Trophoblast cell (in vitro differentiated cells and primary cell): ENCODE measurements around the gene MSRB1.
A peak's percentile ranks its signal among the peaks of the same experiment; 100 is the strongest.

ENCODE experiments used
- DNase-seq, 2 donors: peaks; one replicate each; pipeline ENCODE4 v3.0.0-alpha.2; 2016
- H2AFZ ChIP-seq: 2 replicates; pipeline ENCODE4 v1.6.1; 2013; ENCODE audit warnings: low read length, moderate library complexity, mild to moderate bottlenecking; ENCODE audit not compliant: insufficient read depth, poor library complexity
- H2AK5ac ChIP-seq: 2 replicates; pipeline ENCODE4 v1.6.1; 2013; ENCODE audit warnings: mild to moderate bottlenecking, low read length
- H2BK120ac ChIP-seq: 2 replicates; pipeline ENCODE4 v1.6.1; 2013; ENCODE audit warnings: low read length, mild to moderate bottlenecking, moderate library complexity; ENCODE audit not compliant: insufficient read depth, poor library complexity
- H2BK12ac ChIP-seq: 2 replicates; pipeline ENCODE4 v1.6.1; 2013; ENCODE audit warnings: mild to moderate bottlenecking, low read length, moderate library complexity
- H2BK5ac ChIP-seq: 2 replicates; pipeline ENCODE4 v1.6.1; 2013; ENCODE audit warnings: low read length, low read depth, moderate library complexity, mild to moderate bottlenecking; ENCODE audit not compliant: poor library complexity
- H3K14ac ChIP-seq: 2 replicates; pipeline ENCODE4 v1.6.1; 2013; ENCODE audit warnings: mild to moderate bottlenecking, low read length
- H3K18ac ChIP-seq: 2 replicates; pipeline ENCODE4 v1.6.1; 2013; ENCODE audit warnings: mild to moderate bottlenecking, low read length
- H3K23ac ChIP-seq: 2 replicates; pipeline ENCODE4 v1.6.1; 2013; ENCODE audit warnings: low read length
- H3K27ac ChIP-seq: 2 replicates; pipeline ENCODE4 v1.5.1; 2013; ENCODE audit warnings: low read depth, mild to moderate bottlenecking, inconsistent platforms, low read length, moderate library complexity
- H3K27me3 ChIP-seq: 2 replicates; pipeline ENCODE4 v1.6.1; 2013; ENCODE audit warnings: inconsistent platforms, mild to moderate bottlenecking, low read length, moderate library complexity; ENCODE audit not compliant: insufficient read depth
- H3K36me3 ChIP-seq, 2 experiments: 1 replicate in 1 of 2; 2 replicates in 1 of 2; pipeline ENCODE4 v1.6.1; 2013; ENCODE audit warnings: low read length in 2 of 2, mild to moderate bottlenecking in 2 of 2, moderate library complexity in 1 of 2; ENCODE audit not compliant: insufficient read depth in 2 of 2, control insufficient read depth in 1 of 2
- H3K4ac ChIP-seq: 2 replicates; pipeline ENCODE4 v1.6.1; 2013; ENCODE audit warnings: low read depth, mild to moderate bottlenecking, low read length, moderate library complexity
- H3K4me1 ChIP-seq, 2 experiments: 1 replicate in 1 of 2; 2 replicates in 1 of 2; pipeline ENCODE4 v1.6.1; 2013; ENCODE audit warnings: low read length in 2 of 2, mild to moderate bottlenecking in 2 of 2, moderate library complexity in 1 of 2; ENCODE audit not compliant: insufficient read depth in 2 of 2, control insufficient read depth in 1 of 2
- H3K4me2 ChIP-seq: 2 replicates; pipeline ENCODE4 v1.6.1; 2013; ENCODE audit warnings: inconsistent platforms, mild to moderate bottlenecking, low read length, moderate library complexity
- H3K4me3 ChIP-seq: 2 replicates; pipeline ENCODE4 v1.5.1; 2013; ENCODE audit warnings: mild to moderate bottlenecking, low read depth, low read length, inconsistent platforms
- H3K79me1 ChIP-seq: one replicate; pipeline ENCODE4 v1.6.1; 2013; ENCODE audit warnings: low read length
- H3K79me2 ChIP-seq: 2 replicates; pipeline ENCODE4 v1.6.1; 2013; ENCODE audit warnings: low read length, mild to moderate bottlenecking; ENCODE audit not compliant: control insufficient read depth, insufficient read depth, poor library complexity
- H3K9ac ChIP-seq: 2 replicates; pipeline ENCODE4 v1.6.1; 2013; ENCODE audit warnings: mild to moderate bottlenecking, low read length
- H3K9me3 ChIP-seq: 2 replicates; pipeline ENCODE4 v1.6.1; 2013; ENCODE audit warnings: low read depth, mild to moderate bottlenecking, control low read depth, inconsistent platforms, low read length; ENCODE audit not compliant: insufficient read depth
- H4K12ac ChIP-seq: 2 replicates; pipeline ENCODE4 v1.6.1; 2013; ENCODE audit warnings: low read depth, mild to moderate bottlenecking, low read length, moderate library complexity
- H4K8ac ChIP-seq: 2 replicates; pipeline ENCODE4 v1.6.1; 2013; ENCODE audit warnings: low read depth, mild to moderate bottlenecking, low read length, moderate library complexity
- H4K91ac ChIP-seq: one replicate; pipeline ENCODE4 v1.6.1; 2013; ENCODE audit warnings: low read depth, mild to moderate bottlenecking, low read length, moderate library complexity
- WGBS: extraction: QIAGEN DNeasy Blood & Tissue Kit; methylation state at CpG from one replicate; pipeline ENCODE4 v1.1.7; 2013; ENCODE audit warnings: missing lambda C conversion rate; ENCODE audit not compliant: insufficient read length, insufficient coverage; ENCODE audit errors: extremely low coverage; 5-methylcytosine and 5-hydroxymethylcytosine counted together

Gene MSRB1

DNA sequence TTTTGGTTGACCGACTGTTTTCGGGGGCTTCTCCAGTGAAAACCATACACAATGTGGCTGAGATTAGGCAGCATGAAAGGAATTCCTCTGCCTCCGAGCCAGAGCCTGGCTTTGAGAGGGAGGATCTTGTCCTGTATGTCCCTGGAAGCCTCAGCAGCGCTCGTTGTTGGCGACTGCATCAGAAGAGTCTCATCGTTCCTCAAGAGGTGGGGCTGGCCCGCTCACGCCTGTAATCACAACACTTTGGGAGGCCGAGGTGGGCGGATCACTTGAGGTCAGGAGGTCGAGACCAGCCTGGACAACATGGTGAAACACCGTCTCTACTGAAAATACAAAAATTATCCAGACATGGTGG, 39.8 kb downstream of the MSRB1 start:
- Histone ChIP-seq H4K12ac (no peak overlapping the region), H4K8ac (no peak overlapping the region), H2AFZ (no peak overlapping the region), H3K9ac (no peak overlapping the region), H3K27ac (no peak overlapping the region), H3K4ac (no peak overlapping the region), H3K4me3 (no peak overlapping the region), H3K14ac (no peak overlapping the region), H3K4me1 (no peaks in the 10 kb centered on the region), H3K36me3 (no peaks in the 10 kb centered on the region), H2BK120ac (no peak overlapping the region), H4K91ac (no peak overlapping the region), H3K4me2 (no peak overlapping the region), H3K23ac (no peak overlapping the region), H3K9me3 (no peaks in the 10 kb centered on the region), H3K79me1 (no peaks in the 10 kb centered on the region), H2BK5ac (no peak overlapping the region), H3K79me2 (no peaks in the 10 kb centered on the region), H3K27me3 (no peaks in the 10 kb centered on the region), H2BK12ac (no peak overlapping the region), H2AK5ac (no peak overlapping the region), H3K18ac (no peak overlapping the region)
- WGBS = no CpG with 5 or more reads among the region's 13 CpGs
- no peak for DNase-seq

DNA sequence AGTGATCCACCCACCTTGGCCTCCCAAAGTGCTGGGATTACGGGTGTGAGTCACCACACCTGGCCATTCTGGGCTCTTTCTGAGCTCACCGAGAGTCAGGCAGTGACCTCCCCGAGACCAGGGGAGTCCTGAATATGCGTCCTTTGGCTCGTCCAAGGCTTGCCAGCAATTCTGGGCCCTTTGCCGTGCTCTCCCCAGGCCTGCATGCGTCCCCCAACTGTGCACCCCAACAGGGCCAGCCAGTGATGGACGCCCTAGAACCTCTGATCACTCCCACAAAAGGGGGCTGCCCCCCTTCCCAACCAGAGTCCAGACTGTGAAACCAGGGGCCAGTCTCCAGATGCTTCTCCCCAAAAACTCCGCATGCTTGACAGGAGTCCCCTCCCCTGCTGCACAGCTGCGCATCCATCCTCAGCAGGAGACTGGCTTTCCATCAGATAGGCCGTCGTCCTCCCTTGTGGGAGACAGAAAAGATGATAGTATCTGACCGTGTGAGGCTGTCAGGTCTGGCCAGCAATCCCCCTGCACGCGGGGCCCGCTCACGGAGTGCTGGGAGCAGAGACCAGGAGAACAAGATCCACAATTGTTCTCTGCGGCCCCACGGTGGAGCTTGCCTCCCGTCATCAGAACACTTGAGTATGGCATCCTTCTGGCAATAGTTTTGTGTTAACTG, 40.3 kb downstream of the MSRB1 start:
- peak in 1 of 2 donors; percentile 34 for DNase-seq

GRCh38 chr16:1900452-1900774, 42.6 kb downstream of the MSRB1 start:
- Histone ChIP-seq H2AK5ac (no peak overlapping the region), H3K27ac (no peak overlapping the region), H3K4me3 (no peak overlapping the region), H3K23ac (no peak overlapping the region), H3K4ac (no peak overlapping the region), H4K12ac (no peak overlapping the region), H3K79me2 (no peaks in the 10 kb centered on the region), H3K79me1 (no peaks in the 10 kb centered on the region), H3K4me1 (no peaks in the 10 kb centered on the region), H2BK120ac (no peak overlapping the region), H4K91ac (no peak overlapping the region), H3K9ac (no peak overlapping the region), H3K4me2 (no peak overlapping the region), H2BK12ac (no peak overlapping the region), H3K27me3 (no peaks in the 10 kb centered on the region), H2AFZ (no peak overlapping the region), H3K9me3 (no peaks in the 10 kb centered on the region), H3K14ac (no peak overlapping the region), H2BK5ac (no peak overlapping the region), H4K8ac (no peak overlapping the region), H3K18ac (no peak overlapping the region), H3K36me3 (no peaks in the 10 kb centered on the region)
- peak; percentile 77 for DNase-seq
- no CpG with 5 or more reads among the region's 9 CpGs for WGBS

More for the DNA sequence above, 40.3 kb downstream of the MSRB1 start:
- Histone ChIP-seq H3K4me2 (no peak overlapping the region), H3K79me1 (no peaks in the 10 kb centered on the region), H3K27ac (no peak overlapping the region), H2BK12ac (no peak overlapping the region), H2BK120ac (no peak overlapping the region), H3K79me2 (no peaks in the 10 kb centered on the region), H3K36me3 (no peaks in the 10 kb centered on the region), H3K18ac (no peak overlapping the region), H4K8ac (no peak overlapping the region), H2BK5ac (no peak overlapping the region), H2AK5ac (no peak overlapping the region), H3K27me3 (no peaks in the 10 kb centered on the region), H3K4me3 (no peak overlapping the region), H3K9ac (no peak overlapping the region), H3K4me1 (no peaks in the 10 kb centered on the region), H2AFZ (no peak overlapping the region), H3K14ac (no peak overlapping the region), H4K91ac (no peak overlapping the region), H3K9me3 (no peaks in the 10 kb centered on the region), H4K12ac (no peak overlapping the region), H3K4ac (no peak overlapping the region), H3K23ac (no peak overlapping the region)
- no CpG with 5 or more reads among the region's 20 CpGs for WGBS

DNA sequence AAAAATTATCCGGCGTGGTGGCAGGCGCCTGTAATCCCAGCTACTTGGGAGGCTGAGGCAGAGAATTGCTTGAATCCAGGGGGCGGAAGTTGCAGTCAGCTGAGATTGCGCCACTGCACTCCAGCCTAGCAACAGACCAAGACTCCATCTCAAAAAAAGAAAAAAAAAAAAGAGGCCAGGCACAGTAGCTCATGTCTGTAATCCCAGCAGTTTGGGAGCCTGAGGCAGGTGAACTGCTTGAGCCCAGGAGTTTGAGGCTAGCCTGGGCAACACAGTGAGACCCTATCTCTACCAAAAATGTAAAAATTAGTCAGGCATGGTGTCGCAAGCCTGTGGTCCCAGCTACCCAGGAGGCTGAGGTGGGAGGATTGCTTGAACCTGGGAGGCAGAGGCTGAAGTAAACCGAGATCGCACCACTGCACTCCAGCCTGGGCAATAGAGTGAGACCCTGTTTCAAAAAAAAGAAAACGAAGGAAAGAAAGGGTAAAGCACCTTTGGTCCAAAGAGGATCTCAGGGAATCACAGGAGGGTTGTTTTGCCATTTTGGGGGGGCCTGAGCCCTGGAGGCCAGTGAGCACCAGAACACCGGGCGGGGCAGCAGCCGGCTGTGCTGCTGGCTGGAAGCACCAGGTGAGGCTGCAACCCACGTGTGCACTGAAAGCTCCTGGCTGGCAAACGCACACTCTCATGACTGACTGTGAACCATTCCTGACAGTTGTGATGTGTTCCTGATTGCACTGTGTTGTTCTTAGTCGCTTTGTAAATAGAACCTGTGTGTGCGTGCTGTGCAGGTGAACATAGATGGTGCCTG, 43.2 kb downstream of the MSRB1 start:
- Histone ChIP-seq H4K91ac (no peak overlapping the region), H3K79me1 (no peaks in the 10 kb centered on the region), H2AK5ac (no peak overlapping the region), H3K9ac (no peak overlapping the region), H3K23ac (no peak overlapping the region), H3K14ac (no peak overlapping the region), H2BK5ac (no peak overlapping the region), H3K9me3 (peaks cover 1% of the 10 kb centered on the region), H3K18ac (no peak overlapping the region), H3K4ac (no peak overlapping the region), H2BK120ac (no peak overlapping the region), H3K27ac (no peak overlapping the region), H3K79me2 (no peaks in the 10 kb centered on the region), H3K27me3 (no peaks in the 10 kb centered on the region), H3K36me3 (no peaks in the 10 kb centered on the region), H4K8ac (no peak overlapping the region), H2AFZ (no peak overlapping the region), H3K4me1 (no peaks in the 10 kb centered on the region), H2BK12ac (no peak overlapping the region), H3K4me2 (no peak overlapping the region), H4K12ac (no peak overlapping the region), H3K4me3 (no peak overlapping the region)
- DNase-seq = peak; percentile 58 to 78
- no CpG with 5 or more reads among the region's 16 CpGs for WGBS
